SU-DHL-6 (cell line): Measurements from ENCODE around the gene CST3.

Experiments
- H2AFZ ChIP-seq: fragments of 200-600 bp; sonication (generic); 2 replicates; pipeline ENCODE4 v1.6.1; 2014; ENCODE audit warnings: low read depth, mild to moderate bottlenecking, moderate library complexity, mixed read lengths, antibody characterized with exemption, low read length; ENCODE audit not compliant: severe bottlenecking
- H3F3A ChIP-seq: fragments of 200-600 bp; shearing (Covaris generic); 2 replicates; pipeline ENCODE4 v1.6.0; 2016; ENCODE audit warnings: antibody characterized with exemption, mild to moderate bottlenecking; ENCODE audit not compliant: insufficient read depth
- H3K27ac ChIP-seq: fragments of 200-600 bp; sonication (generic); 2 replicates; pipeline ENCODE4 v1.5.1; 2016; ENCODE audit warnings: low read depth, mild to moderate bottlenecking, low read length, moderate library complexity, mixed read lengths
- H3K27me3 ChIP-seq: fragments of 200-600 bp; sonication (generic), shearing (Covaris generic); 2 replicates; pipeline ENCODE4 v1.6.0; 2014; ENCODE audit warnings: mild to moderate bottlenecking, low read length
- H3K36me3 ChIP-seq: fragments of 200-600 bp; sonication (generic); 2 replicates; pipeline ENCODE4 v1.6.1; 2014; ENCODE audit warnings: mild to moderate bottlenecking, low read length, mixed read lengths
- H3K4me2 ChIP-seq: fragments of 300-600, 200-600 bp; shearing (Covaris generic), sonication (generic); 2 replicates; pipeline ENCODE4 v1.6.0; 2014; ENCODE audit warnings: low read length, low read depth, mild to moderate bottlenecking; ENCODE audit not compliant: poor library complexity, severe bottlenecking
- H3K4me3 ChIP-seq: fragments of 200-600 bp; sonication (generic); 2 replicates; pipeline ENCODE4 v1.5.1; 2014; ENCODE audit warnings: antibody characterized with exemption, low read length, mild to moderate bottlenecking, mixed read lengths; ENCODE audit not compliant: insufficient read depth, poor library complexity, severe bottlenecking
- H3K79me2 ChIP-seq: fragments of 200-600 bp; sonication (generic); 2 replicates; pipeline ENCODE4 v1.6.1; 2014; ENCODE audit warnings: mild to moderate bottlenecking, low read length, moderate library complexity; ENCODE audit not compliant: insufficient read depth
- H3K9ac ChIP-seq: fragments of 200-600 bp; sonication (generic); 2 replicates; pipeline ENCODE4 v1.7.0; 2014; ENCODE audit warnings: mild to moderate bottlenecking, low read length
- H3K9me2 ChIP-seq: fragments of 200-600 bp; sonication (generic); replicated peaks from 2 replicates; pipeline ENCODE4 v1.6.1; 2014; ENCODE audit warnings: low read length; ENCODE audit not compliant: insufficient read depth
- H3K9me3 ChIP-seq: fragments of 200-600 bp; sonication (generic); 2 replicates; pipeline ENCODE4 v1.6.1; 2014; ENCODE audit warnings: low read length, mixed read lengths; ENCODE audit not compliant: insufficient read depth
- H4K20me1 ChIP-seq: fragments of 200-600 bp; sonication (generic); 2 replicates; pipeline ENCODE4 v1.6.1; 2014; ENCODE audit warnings: low read depth, mild to moderate bottlenecking, antibody characterized with exemption, low read length, moderate library complexity, mixed read lengths
- CTCF ChIP-seq: fragments of 200-600 bp; sonication (generic); IDR thresholded peaks from one replicate; pipeline ENCODE4 v1.5.1; 2017; ENCODE audit warnings: antibody characterized with exemption, mild to moderate bottlenecking, low read length, moderate library complexity; ENCODE audit not compliant: insufficient read depth, poor library complexity, severe bottlenecking
- EZH2phosphoT487 ChIP-seq: fragments of 200-600 bp; sonication (generic), shearing (Covaris generic); conservative IDR thresholded peaks from 2 replicates; pipeline ENCODE4 v1.6.1; 2018; ENCODE audit warnings: mild to moderate bottlenecking, antibody characterized with exemption, low read length, moderate library complexity, mixed read lengths

Gene CST3

GRCh38 chr20:23588434-23589403, 49.0 kb downstream of the CST3 start:
- Histone ChIP-seq H3K79me2 (no peaks in the 10 kb centered on the region), H3K27me3 (no peaks in the 10 kb centered on the region), H2AFZ (no peak overlapping the region), H3K27ac (no peak overlapping the region), H3K9ac (no peak overlapping the region), H4K20me1 (no peaks in the 10 kb centered on the region), H3K9me2 (no peaks in the 10 kb centered on the region), H3K4me3 (no peak overlapping the region), H3K9me3 (no peaks in the 10 kb centered on the region), H3F3A (no peaks in the 10 kb centered on the region), H3K36me3 (no peaks in the 10 kb centered on the region), H3K4me2 (no peak overlapping the region)
- TF ChIP-seq CTCF, result no peak
- TF ChIP-seq EZH2phosphoT487, result no peak

- Histone ChIP-seq H3K79me2 (no peaks in the 10 kb centered on the region), H3K9me2 (no peaks in the 10 kb centered on the region), H4K20me1 (no peaks in the 10 kb centered on the region), H3K4me2 (no peak overlapping the region), H3F3A (no peaks in the 10 kb centered on the region), H3K4me3 (no peak overlapping the region), H3K9me3 (no peaks in the 10 kb centered on the region), H3K36me3 (no peaks in the 10 kb centered on the region), H3K27ac (no peak overlapping the region), H3K9ac (no peak overlapping the region), H3K27me3 (no peaks in the 10 kb centered on the region), H2AFZ (no peak overlapping the region)
- TF ChIP-seq CTCF (no peak), EZH2phosphoT487 (no peak)
Measured at GRCh38 chr20:23587631-23588030, 50.1 kb downstream of the CST3 start.

GRCh38 chr20:23586735-23587525, 50.8 kb downstream of the CST3 start:
- Histone ChIP-seq H3K9ac (no peak overlapping the region), H2AFZ (no peak overlapping the region), H3F3A (no peaks in the 10 kb centered on the region), H3K9me3 (no peaks in the 10 kb centered on the region), H3K27me3 (no peaks in the 10 kb centered on the region), H3K27ac (no peak overlapping the region), H3K36me3 (no peaks in the 10 kb centered on the region), H3K9me2 (no peaks in the 10 kb centered on the region), H4K20me1 (no peaks in the 10 kb centered on the region), H3K79me2 (no peaks in the 10 kb centered on the region), H3K4me2 (no peak overlapping the region), H3K4me3 (no peak overlapping the region)
- TF ChIP-seq EZH2phosphoT487 (no peak), CTCF (no peak)
